ENCODE measurements around the gene CAPZB. TPM values are rescaled to one million over a fixed set of nuclear protein-coding genes. Genes with fewer than 3 reads are reported as not detected.

The CAPZB gene
- total RNA-seq, 2 experiments from 2014 or later = 335 to 340 TPM

- no peak overlapping the region for H3K4me3 Mint-ChIP-seq
- H3K36me3 Mint-ChIP-seq (ENCODE audit: low read depth) = peaks cover 12% of the 10 kb centered on the region
- ChIA-PET POLR2A (interaction anchor here (1.0 kb wide), 1 partner anchor 13 kb away, joined by 3 read pairs; no protein-coding TSS in a partner anchor), CTCF (no interaction called here)
- intact Hi-C loops (cut with micrococcal nuclease) = loop anchor here (5.0 kb wide), 1 partner anchor 61 kb away; no protein-coding TSS in a partner anchor
- H3K9me3 Mint-ChIP-seq = no peaks in the 10 kb centered on the region
- H3K27ac Mint-ChIP-seq = no peak overlapping the region
- peaks cover 34% of the 10 kb centered on the region for H3K4me1 Mint-ChIP-seq (ENCODE audit: low read depth)
- ATAC-seq (no peak), DNase-seq (no peak)
- no peak for TF ChIP-seq CTCF (IDR thresholded peaks at IDR 0.05)
- no peaks in the 10 kb centered on the region for H3K27me3 Mint-ChIP-seq
Measured at GRCh38 chr1:19385869-19386591, 99.3 kb downstream of the CAPZB start.

GRCh38 chr1:19385221-19385620 lies 100.1 kb downstream of the CAPZB start:
- Mint-ChIP-seq H3K4me1 (ENCODE audit: low read depth) (peaks cover 26% of the 10 kb centered on the region), H3K4me3 (no peak overlapping the region), H3K9me3 (no peaks in the 10 kb centered on the region), H3K27me3 (no peaks in the 10 kb centered on the region), H3K27ac (no peak overlapping the region), H3K36me3 (ENCODE audit: low read depth) (peaks cover 12% of the 10 kb centered on the region)
- intact Hi-C loops (cut with micrococcal nuclease) = loop anchor here (5.0 kb wide), 1 partner anchor 62 kb away; no protein-coding TSS in a partner anchor
- ChIA-PET POLR2A (interaction anchor here (1.0 kb wide), 1 partner anchor 12 kb away, joined by 3 read pairs; no protein-coding TSS in a partner anchor), CTCF (no interaction called here)
- no peak for TF ChIP-seq CTCF (IDR thresholded peaks at IDR 0.05)
- no peak for ATAC-seq
- no peak for DNase-seq

GRCh38 chr1:19384772-19385187 lies 100.6 kb downstream of the CAPZB start:
- Mint-ChIP-seq H3K27me3 (no peaks in the 10 kb centered on the region), H3K36me3 (ENCODE audit: low read depth) (peaks cover 12% of the 10 kb centered on the region), H3K27ac (no peak overlapping the region), H3K4me1 (ENCODE audit: low read depth) (peaks cover 23% of the 10 kb centered on the region), H3K9me3 (no peaks in the 10 kb centered on the region), H3K4me3 (no peak overlapping the region)
- ATAC-seq (no peak), DNase-seq (no peak)
- TF ChIP-seq CTCF (IDR thresholded peaks at IDR 0.05) = no peak
- intact Hi-C loops (cut with micrococcal nuclease) = loop anchor here (5.0 kb wide), 1 partner anchor 63 kb away; no protein-coding TSS in a partner anchor
- ChIA-PET POLR2A (interaction anchor here (1.0 kb wide), 1 partner anchor 11 kb away, joined by 3 read pairs; no protein-coding TSS in a partner anchor), CTCF (no interaction called here)

DNA sequence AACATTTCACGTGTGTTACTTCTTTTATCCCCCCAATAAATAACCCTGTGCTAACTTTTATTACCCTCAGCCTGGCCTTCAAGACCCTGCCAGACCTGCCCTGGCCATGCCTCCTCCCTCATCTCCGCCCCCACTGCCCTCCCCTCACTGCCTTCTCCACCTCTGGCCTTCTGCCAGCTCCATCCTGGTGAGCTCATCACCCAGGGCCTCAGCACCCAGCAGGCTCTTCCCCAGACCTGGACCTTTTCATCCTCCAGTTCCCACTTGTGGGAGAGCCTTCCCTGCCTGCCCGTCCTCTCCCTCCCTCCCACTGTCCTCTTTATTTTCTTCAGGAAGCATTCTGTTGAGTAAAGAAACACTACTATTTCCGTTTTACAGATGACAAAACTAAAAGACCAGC lies 101.2 kb downstream of the CAPZB start:
- peaks cover 16% of the 10 kb centered on the region for H3K36me3 Mint-ChIP-seq (ENCODE audit: low read depth)
- H3K27ac Mint-ChIP-seq = peak overlapping the region; percentile 43
- no peak for ATAC-seq
- no peak overlapping the region for H3K4me3 Mint-ChIP-seq
- POLR2A ChIA-PET = no interaction called here
- no peak for DNase-seq
- no peak for TF ChIP-seq CTCF (IDR thresholded peaks at IDR 0.05)
- H3K4me1 Mint-ChIP-seq (ENCODE audit: low read depth) = peaks cover 25% of the 10 kb centered on the region
- no peaks in the 10 kb centered on the region for H3K9me3 Mint-ChIP-seq
- H3K27me3 Mint-ChIP-seq = no peaks in the 10 kb centered on the region
- CTCF ChIA-PET = interaction anchor here (1.3 kb wide), 1 partner anchor 198 kb away, joined by 3 read pairs; no protein-coding TSS in a partner anchor
- intact Hi-C loops (cut with micrococcal nuclease) = no loop called here

GRCh38 chr1:19382222-19382621 lies 103.1 kb downstream of the CAPZB start:
- CTCF ChIA-PET = interaction anchor here (1.2 kb wide), 1 partner anchor 271 kb away, joined by 4 read pairs; no protein-coding TSS in a partner anchor
- ATAC-seq (no peak), DNase-seq (no peak)
- Mint-ChIP-seq H3K9me3 (no peaks in the 10 kb centered on the region), H3K4me1 (ENCODE audit: low read depth) (peaks cover 23% of the 10 kb centered on the region), H3K36me3 (ENCODE audit: low read depth) (peaks cover 29% of the 10 kb centered on the region), H3K27me3 (no peaks in the 10 kb centered on the region), H3K4me3 (no peak overlapping the region), H3K27ac (no peak overlapping the region)
- TF ChIP-seq CTCF (IDR thresholded peaks at IDR 0.05) = no peak
- intact Hi-C loops (cut with micrococcal nuclease) = no loop called here
- POLR2A ChIA-PET = no interaction called here

All from activated CD8-positive, alpha-beta T cell treated with anti-CD3 and anti-CD28 coated beads for 36 hours (primary cell).